ENCODE measurements around the gene ATOSB.

GRCh38 chr9:35096035-35096849, 19.4 kb downstream of the ATOSB start, which contains the start of gene PIGO:
- TF ChIP-seq POLR2A (IDR thresholded peaks at IDR 0.05) (peak; percentile 82), CTCF (IDR thresholded peaks at IDR 0.05) (peak; percentile 72 to 76 (median 74))

Measured in right lobe of liver (tissue), 4 donors.